ENCODE results near the gene PSMD1.

The PSMD1 gene

DNA sequence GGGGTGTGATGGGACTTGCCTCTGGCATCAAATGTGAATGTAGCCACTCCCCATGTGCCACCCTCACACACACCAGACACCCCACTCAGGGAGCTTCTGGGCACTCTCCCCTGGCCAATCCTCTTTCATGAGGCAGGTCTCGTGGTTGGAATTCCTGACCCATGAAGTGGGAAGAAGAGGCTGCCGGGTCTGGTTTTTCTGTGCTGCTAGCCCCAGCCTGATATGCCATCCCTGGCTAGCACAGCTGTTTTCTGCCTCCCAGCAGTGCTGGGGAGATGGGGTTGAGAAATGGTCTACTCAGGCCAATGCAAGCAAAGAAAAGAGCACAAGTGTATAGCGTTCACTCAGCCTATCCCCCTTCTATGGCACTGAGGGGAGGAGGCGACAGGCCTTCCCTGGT lies 20.5 kb upstream of the PSMD1 start:
- no peak for FAIRE-seq

DNA sequence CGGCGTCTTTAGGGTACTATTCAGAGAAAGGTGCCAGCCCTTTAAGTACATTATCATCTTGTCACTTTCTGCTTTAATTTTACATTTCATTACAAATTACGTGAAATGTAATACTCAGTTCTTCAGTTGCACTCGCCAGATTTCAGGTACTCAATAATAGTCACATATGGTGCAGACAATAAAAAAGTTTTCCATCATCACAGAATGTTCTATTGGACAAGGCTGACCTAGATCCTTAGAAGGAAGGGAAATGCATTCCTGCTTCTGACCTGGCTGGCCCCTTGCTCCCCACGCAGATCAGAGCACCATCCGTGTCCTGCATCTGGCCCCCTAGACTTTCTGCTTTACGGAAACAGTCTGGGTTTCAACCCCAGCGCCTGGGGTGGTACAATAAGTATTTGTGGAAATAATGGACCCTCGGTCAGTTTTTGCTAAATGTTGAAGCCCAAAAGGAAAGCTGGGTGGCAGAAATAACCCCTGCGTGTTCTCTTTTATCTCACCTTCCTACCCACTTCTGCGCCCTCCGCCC lies 20.0 kb upstream of the PSMD1 start:
- no peak for FAIRE-seq

DNA sequence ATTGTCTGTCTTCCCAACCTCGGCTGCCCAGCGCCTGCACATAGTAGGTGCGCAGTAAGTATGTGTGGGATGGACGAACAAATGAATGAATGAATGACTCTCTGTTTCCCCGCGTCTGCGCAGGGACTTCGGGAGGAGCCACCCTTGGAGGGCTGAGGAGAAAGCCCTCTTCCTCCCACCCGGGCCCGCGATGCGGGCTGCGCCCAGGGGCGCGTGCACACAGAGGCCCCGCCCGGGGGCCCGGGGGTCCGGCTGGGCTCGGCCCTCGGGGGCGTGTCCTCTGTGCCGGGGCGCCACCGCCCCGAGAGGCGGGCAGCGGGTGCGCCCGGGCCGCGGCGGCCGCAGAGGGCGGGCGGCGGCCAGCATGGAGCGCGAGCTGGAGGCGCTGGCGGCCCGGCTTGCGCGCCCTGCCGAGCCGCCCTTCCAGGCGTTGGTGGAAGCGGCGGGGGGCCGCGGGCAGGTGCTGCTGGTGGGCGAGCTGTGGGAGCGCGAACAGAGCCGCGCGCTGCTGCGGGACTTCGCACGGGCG lies 19.4 kb upstream of the PSMD1 start, which contains the start of gene C2orf72:
Gene C2orf72 (plus strand): TSS at position 322 of the 529 bp plus-strand sequence. CDS start 43 bp downstream, at position 365.
- no peak for FAIRE-seq

DNA sequence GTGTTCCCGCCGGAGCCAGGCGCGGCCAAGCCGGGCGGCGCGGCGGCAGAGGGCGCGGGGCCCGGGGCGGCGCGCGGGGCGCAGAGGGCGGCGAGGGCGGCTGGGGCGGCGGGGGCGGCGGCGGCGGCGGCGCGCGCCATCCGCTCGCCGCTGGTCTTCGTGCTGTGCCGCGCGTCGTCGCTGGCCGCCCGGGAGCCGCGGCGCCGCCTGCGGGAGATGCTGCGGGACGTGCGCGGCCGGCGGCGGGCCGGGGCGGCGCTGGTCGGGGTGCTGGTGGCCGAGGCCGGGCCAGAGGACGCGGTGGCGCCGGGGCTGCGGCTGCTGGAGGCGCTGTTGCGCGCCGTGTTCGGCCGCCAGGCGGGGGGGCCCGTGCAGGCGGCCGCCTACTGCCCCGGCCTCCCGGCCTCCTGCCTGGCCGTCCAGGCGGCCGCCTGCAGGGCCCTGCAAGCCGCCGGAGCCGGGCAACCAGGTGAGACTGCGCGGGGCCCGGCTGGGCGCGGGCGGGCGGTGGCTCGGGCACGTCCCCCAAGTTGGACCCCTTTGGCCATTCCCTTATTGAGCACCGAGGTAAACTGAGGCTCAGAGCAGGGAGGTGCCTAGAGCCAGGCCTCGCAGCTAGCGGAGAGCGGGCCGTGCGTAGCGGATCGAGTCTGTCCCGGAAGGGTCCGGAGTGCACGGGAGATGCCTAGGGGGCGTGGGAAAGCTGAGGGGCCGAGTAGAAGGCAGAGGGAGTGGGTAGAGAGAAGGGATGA lies 18.8 kb upstream of the PSMD1 start:
- no peak for FAIRE-seq

DNA sequence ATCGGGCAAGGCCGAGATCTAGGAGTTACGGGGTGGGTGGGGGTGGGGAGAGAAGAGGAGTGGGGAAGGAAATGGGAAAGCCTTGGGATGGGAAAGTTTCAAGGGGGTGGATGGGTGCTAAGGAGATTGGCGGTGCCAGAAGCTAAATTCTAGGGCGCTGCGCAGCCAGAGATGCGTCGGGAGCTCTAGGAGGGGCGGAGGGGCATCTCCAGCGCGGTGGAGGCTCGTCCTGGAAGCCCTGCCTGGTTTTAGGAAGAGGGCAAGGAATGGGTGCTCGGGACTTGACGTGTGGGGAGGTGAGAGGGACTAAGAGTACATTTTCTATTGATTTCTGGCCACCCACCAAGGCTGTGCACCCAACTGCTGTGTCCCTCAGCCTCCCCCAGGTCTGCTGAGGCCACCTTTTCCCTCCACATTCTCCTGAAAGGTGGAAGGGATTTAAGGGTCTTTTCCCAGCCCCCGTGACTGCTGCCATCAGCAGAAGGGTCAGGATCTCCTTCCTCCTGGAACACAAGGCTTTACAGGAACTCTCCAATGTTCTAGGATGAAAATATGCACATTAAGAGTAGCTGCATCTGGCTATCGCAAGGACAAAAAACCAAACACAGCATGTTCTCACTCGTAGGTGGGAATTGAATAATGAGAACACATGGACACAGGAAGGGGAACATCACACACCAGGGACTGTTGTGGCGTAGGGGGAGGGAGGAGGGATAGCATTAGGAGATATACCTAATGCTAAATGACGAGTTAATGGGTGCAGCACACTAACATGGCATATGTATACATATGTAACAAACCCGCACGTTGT lies 18.0 kb upstream of the PSMD1 start:
- no peak for FAIRE-seq

DNA sequence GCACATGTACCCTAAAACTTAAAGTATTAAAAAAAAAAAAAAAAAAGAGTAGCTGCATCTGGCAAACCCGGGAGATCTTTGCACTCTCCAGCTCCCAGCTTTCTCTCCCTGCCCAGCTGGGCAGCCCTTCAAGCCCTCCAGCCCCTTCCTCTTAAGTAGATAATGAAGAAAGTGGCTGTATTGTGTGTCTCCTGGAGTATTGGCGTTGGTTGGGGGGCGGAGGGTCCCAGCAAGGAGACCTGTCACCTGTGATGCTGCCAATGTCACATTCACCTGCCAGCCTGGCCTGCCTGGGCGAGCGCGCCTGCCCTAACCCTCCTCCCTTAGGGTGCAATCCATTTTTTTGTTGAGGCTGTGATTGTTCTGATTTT lies 17.4 kb upstream of the PSMD1 start:
- FAIRE-seq, result no peak

DNA sequence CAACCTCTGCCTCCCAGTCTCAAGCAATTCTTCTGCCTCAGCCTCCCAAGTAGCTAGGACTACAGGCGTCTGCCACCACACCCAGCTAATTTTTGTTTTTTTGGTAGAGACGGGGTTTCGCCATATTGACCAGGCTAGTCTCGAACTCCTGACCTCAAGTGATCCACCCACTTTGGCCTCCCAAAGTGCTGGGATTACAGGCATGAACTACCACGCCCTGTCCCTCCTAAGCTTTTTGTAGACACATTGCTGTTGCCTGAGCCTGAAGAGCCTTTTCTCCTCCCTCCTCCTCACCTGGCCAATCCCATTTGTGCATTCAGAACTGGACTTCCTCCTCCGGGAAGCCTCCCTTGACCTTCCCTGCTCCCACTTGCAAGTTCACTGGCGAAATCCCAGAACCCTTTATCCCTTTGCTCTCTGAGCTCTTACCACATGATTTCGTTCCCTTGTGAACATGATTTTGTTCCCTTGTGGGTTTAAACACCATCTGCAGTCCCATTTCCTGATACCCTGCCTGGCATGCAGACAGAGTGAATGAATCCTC lies 16.8 kb upstream of the PSMD1 start:
- FAIRE-seq, result no peak

DNA sequence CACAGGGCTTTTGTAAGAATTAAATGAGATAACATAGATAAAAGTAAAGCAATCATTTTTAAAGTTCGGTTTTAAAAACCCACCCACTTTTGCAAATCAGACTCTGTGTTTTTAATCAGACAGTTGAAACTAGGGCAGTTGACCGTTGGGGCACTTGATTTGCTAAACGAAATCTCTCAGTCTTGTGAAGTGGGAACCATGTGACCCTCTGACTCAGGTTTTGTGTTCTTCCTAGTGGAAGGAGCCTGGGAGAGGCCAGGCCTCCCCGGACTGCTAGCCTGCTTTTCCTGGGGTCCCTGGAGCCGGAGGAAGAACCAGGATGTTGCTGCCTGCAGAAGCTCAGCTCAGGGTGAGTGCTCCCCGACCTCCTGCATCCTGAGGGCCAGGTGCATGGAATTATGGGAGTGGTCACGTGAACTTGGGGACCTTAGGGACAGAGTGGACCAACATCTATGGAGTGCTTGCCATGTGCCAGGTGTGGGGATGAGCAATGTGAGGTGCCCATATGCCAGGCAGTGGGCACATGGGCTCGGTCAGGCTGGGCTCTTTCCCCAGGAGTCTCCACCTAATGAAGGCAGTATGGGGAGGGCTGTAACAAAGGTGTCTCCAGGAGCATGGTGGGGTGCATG lies 15.5 kb upstream of the PSMD1 start:
- no peak for FAIRE-seq

DNA sequence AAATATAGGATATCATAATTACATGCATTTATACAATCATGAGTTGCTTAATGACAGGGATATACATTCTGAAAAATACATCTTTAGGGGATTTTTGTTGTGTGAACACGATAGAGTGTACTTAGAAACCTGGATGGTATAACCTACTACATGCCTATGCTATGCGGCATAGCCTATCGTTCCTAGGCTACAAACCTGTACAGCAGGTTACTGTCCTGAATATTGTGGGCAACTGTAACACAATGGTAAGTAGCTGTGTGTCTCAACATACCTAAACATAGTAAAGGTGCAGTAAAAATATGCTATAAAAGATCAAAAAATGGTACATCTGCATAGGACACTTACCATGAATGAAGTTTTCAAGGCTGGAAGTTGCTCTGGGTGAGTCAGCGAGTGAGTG lies 12.9 kb upstream of the PSMD1 start:
- no peak for FAIRE-seq

DNA sequence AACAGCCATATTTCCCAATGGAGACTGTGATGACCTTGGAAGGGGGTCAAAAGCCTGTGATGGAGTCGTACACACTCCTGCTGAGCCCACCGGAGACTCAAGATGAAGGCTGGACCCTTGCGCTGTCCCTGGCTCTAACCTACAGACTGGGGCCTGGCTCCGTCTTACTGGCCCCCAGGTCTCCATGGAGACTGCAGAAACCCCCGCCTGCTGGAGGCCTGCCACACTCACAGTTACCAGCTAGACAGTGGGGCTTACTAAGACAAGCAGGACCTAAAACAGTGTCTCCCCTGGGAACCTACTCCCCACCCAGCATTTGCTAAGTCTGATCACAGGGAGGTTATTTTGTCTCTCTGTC lies 9.8 kb upstream of the PSMD1 start:
- no peak for FAIRE-seq

DNA sequence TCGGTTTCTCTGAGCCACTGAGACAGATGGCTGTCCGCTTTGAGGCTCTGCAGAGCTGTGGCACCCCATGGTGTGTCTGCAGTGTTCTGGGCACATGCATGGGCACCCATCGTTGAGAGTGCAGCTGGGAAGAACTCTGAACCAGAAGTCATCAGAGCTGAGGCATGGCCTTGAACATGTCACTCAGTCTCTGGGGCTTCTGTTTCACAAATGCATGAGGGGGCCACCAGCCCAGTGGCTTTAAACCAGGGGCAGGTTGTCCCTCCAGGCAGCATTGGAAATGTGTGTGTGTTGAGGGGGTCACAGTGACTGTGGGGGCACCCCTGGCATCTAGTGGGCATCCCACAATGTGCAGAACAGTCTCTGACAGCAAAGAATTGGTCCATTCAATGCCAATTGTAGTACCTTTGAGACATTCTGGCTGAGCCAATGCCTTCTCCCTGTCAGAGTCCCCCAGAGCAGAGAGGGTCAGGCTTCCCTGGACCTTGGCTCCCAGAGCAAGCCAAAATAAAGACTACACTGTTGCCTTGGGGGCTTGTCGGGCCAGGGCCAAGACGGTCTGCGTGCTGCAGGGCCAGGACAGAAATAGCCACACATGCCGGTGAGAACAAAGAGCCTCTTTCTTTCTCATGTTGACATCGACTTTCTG lies 9.3 kb upstream of the PSMD1 start:
- no peak for FAIRE-seq

DNA sequence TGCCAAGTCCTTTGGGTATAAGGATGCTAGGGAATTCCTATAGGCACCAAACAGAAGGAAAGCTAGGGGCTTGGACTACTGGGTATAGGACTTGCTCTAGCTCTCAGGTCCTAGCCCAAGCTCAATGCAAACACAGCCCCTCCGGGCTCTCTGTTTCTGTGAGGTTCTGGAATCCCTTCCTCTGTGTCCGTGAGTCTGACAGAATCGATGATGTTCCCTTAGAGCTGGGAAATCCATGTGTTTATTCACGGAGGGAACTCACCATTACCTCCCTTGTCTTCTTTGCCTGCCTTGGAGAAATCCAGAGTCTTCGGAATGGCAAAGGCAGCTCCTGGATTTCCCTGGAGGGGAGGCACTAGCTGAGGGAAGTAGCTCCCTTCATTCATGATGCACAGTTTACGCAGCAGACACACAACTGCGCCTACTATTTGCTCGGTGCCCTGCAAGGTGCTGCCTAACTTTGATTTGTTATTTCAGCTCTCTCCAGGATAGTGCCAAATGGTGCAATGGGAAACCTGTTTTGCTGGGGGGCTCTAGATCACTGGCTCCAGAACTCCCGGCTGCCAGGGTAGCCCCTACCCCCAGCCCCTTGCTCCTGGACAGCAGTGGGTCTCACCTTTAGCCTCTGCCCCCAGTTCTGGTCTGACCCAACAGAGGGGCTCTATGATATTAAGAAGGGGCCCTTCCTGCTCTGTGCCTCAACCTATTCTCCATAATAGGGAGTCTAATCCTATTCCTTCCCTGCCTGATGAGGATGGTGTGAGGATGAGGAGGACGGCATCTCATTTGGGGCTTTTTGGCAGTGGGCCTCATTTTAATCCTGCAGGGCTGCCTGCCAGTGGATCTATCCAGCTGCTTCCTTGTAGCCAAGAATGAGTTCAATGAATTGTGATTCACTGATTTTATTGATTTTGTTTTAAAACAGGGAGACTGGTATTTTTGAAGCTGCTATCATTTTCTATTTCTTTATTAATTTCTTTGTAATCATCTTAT lies 8.4 kb upstream of the PSMD1 start:
- FAIRE-seq, result no peak

DNA sequence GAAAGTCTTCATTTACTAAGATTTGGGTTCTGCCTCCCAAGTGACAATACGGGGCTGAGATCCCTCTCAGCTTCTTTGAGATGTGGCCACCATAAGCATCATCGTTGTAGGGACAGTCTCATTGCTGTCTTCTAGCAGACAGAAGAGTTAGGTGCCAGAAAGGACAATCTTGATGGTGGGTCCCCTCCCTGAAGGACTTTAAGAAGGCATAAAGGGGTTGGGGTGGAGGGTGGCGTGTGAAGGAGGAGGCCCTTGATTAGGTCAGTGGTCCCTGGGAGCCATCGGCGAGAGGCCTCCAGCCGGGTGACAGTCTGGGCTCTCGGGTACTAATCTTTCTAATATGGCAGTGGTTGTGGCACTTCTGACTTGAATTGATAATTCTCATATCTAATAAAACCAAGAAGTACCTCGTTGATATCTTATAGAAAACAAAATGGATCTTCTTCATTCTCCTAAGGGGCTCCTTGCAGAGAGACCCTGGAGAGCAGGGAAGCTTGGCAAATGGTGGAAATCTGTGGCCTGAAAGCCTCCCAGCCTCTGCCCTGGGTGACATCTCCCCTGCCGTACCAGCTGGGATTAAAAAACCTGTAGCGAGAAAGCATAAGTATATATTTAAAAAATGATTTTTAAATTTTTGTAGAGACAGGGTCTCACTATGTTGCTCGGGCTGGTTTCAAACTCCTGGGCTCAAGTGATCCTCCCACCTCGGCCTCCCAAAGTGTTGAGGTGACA lies 7.2 kb upstream of the PSMD1 start:
- FAIRE-seq, result no peak

DNA sequence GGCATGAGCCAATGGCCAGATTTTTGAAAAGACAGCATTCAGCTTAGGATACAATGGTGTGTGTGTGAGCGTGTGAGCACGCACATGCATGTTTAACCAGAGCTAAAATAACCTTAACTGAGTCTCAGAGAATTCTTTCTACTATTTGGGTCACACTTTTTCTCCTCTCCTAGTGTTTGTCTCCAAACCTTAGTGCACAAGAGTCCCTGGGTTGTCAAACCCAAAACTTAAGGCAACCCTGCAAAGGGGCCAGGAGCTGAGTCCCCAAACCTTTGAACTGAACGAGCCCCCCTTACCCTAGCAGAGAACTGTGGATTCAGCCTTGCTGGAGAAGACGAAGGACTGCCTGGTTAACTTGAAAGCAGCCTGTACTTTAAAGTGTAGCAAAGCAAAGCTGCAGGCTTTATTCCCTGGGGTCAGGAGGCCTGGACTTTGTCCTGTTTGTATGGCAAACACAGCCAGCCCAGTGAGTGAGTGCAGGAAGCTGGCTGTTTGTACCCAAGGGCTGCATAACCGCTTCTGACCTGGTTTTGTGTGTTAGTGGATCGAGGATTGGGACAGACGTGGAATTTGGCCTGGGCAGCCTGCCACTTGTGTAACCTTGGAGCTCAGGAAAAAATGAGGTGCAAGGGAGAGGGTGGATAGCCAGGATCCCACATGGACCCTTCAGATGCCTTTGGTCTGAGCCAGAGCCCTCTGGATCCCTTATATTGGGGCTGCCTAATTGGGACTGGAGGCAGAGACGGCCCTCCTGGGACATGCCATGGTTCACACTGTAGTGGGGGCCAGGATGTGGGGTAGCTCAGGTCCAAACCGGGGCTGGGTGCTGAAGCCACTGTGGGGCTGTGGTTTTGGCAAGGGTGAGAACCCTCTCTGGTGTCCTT lies 6.4 kb upstream of the PSMD1 start:
- no peak for FAIRE-seq

DNA sequence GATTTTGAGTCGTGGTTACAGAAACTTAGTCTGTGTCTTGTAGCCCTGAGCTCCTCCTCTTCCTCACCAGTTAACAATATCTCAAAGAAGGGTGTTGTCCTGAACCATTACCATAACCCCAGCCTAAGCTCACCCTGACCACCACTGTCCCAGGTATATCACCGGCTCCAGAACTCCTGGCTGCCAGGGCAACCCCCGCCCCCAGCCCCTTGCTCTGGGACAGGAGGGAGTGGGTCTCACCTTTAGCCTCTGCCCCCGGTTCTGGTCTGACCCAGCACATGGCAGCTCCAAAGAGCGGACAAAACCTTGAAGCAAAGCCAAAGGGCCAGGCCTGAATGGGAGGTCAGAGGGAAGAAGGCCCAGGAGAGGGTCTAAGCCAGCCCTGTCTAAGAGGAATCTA lies 5.6 kb upstream of the PSMD1 start:
- FAIRE-seq, result no peak

DNA sequence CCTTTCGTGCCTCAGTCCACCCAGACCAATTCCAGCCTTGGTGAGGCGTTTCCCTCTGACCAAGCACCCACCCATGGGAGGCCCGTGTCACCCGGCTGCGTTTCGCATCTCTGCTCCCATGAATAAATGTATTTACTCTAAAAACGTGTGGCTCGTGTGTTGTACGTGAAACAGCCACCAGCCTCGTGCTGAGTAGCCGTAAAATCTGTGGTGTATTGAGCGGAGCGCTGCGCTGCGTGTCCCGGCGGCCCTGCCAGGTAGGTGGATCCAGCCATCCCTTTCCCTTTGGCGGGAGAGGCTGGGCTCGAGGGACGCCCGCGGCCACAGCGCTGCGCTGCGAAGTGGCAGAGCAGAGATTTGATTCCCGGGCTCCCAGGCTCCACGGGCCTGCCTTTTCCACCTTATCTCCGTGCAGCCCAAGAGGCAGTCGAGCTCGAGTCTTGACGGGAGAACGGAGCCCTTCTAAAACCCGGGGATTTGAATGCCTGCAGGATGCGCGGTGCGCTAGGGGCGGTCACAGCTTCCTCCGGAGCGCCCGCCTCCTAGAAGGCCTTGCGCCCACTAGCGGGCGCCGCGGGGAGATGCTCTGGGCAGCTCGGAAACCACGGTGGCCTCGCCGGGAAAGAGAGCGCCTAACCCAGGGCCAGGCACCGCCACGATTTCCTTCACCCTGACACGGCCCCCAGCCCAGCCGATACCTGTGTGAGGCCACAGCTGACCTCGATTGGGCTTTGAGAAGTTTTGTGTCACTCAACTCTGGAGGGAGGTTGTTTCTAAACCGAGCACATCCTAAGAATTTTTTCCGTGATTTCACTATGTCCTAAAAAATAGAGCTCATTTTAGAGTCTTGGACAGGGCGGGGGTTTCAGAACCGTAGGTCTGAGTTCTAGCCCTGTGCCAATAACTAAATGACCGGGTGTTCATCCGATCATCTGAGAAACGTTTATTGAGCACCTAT lies 3.9 kb upstream of the PSMD1 start:
- no peak for FAIRE-seq

DNA sequence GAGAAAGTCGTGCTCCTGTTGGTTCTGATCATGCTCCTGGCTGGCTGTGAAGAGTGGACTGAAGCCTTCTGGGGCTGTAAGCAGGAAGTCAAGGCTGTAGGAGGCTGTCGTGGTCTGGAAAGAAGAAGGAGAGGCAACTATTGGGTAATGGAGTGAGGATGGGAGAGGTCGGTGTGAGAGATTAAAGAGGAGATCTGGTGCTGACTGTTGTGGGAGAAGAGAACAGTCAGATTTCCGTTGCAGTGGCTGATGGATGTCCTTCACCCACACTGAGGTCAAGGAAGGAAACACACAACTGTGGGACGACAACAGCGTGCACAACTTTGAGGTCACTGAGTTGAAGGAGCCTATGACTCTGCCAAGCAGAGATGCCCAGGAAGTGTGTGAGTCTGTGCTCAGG lies 2.8 kb upstream of the PSMD1 start:
- FAIRE-seq, result no peak

DNA sequence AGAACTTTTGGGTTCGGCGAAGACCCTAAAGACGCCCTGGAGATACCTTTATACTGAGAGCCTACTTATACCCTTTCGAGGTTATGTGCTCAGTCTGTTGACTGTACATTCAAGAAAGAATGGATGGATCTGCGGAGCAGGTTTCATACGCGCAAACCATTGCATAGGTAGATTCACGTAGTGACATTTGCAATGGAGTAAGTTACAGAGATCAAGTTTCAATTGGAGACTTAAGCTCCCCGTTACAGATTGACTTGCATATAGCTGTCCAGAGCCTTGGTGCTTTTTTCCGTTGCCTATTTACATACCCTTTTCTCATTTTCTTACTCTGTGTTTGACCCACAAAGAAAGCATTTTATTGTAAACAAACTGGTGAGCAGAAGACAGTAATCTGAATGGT lies 923 bp downstream of the PSMD1 start:
- no peak for FAIRE-seq
